Renal cortical epithelial cell (primary cell): ENCODE results near the gene CMPK1. TPM values are rescaled to one million over a fixed set of nuclear protein-coding genes. Genes with fewer than 3 reads are reported as not detected.
"Not testable (repeated sequence)": the region's sequence is repeated elsewhere in the genome, so short reads cannot be mapped to it uniquely, and the experiment has no call there.

Experiments
- DNase-seq: peaks from one replicate; pipeline ENCODE4 v3.0.0-alpha.2; 2011; ENCODE audit warnings: low read depth
- total RNA-seq: library from RNA; depleted of rRNA; stranded (reverse); fragments of >200 nt; gene quantifications from 2 replicates; pipeline ENCODE4 v1.2.3, GENCODE V29; 2014

Gene CMPK1
- total RNA-seq, result 176 and 210 TPM in 2 replicates

GRCh38 chr1:47333578-47333921, at the start of gene CMPK1:
Gene CMPK1 (plus strand): TSS chr1:47333790. CDS start chr1:47333946, 156 bp downstream.
- peak; percentile 76 for DNase-seq

- DNase-seq, result not testable (repeated sequence)
Observed at GRCh38 chr1:47288116-47288515, 45.5 kb upstream of the CMPK1 start.

- DNase-seq, result not testable (repeated sequence)
Observed at GRCh38 chr1:47294863-47295262, 38.7 kb upstream of the CMPK1 start.

GRCh38 chr1:47295579-47295978, 38.0 kb upstream of the CMPK1 start:
- DNase-seq, result no peak

GRCh38 chr1:47298025-47298699, 35.4 kb upstream of the CMPK1 start:
- DNase-seq, result no peak

- no peak for DNase-seq
Observed at GRCh38 chr1:47302472-47302871, 31.1 kb upstream of the CMPK1 start.

- no peak for DNase-seq
Observed at GRCh38 chr1:47309427-47309826, 24.2 kb upstream of the CMPK1 start.

GRCh38 chr1:47313915-47314664, 19.5 kb upstream of the CMPK1 start, which contains the start of gene STIL:
Gene STIL (minus strand): TSS chr1:47314147. CDS start chr1:47310319, 3,828 bp downstream.
- peak; percentile 99 for DNase-seq

- DNase-seq, result peak; percentile 51
Observed at GRCh38 chr1:47317841-47318240, 15.7 kb upstream of the CMPK1 start.

- not testable (repeated sequence) for DNase-seq
Observed at GRCh38 chr1:47319968-47320367, 13.6 kb upstream of the CMPK1 start.

GRCh38 chr1:47323599-47324031, 10.0 kb upstream of the CMPK1 start:
- peak; percentile 61 for DNase-seq

- DNase-seq, result no peak
Observed at GRCh38 chr1:47324682-47325081, 8.9 kb upstream of the CMPK1 start.

GRCh38 chr1:47325528-47325927, 8.1 kb upstream of the CMPK1 start:
- DNase-seq, result peak; percentile 84

- no peak for DNase-seq
Observed at GRCh38 chr1:47326271-47326670, 7.3 kb upstream of the CMPK1 start.

- no peak for DNase-seq
Observed at GRCh38 chr1:47328992-47329391, 4.6 kb upstream of the CMPK1 start.

GRCh38 chr1:47330212-47330611, 3.4 kb upstream of the CMPK1 start:
- no peak for DNase-seq

GRCh38 chr1:47331875-47332274, 1.7 kb upstream of the CMPK1 start:
- DNase-seq, result no peak

- no peak for DNase-seq
Observed at GRCh38 chr1:47332779-47333577, 612 bp upstream of the CMPK1 start.

- peak; percentile 47 for DNase-seq
Observed at GRCh38 chr1:47333922-47334764, 553 bp downstream of the CMPK1 start.

GRCh38 chr1:47334765-47335435, 1.3 kb downstream of the CMPK1 start:
- DNase-seq, result peak; percentile 56

- DNase-seq, result no peak
Observed at GRCh38 chr1:47337350-47337749, 3.8 kb downstream of the CMPK1 start.
